GM23338 (cell line): Measurements from ENCODE around the gene CLSTN1.

Experiments
- CREB1 ChIP-seq: fragments of 250-450 bp; sonication (Bioruptor Pico); IDR thresholded peaks from 2 replicates; pipeline ENCODE4 v1.5.0; 2020; ENCODE audit warnings: low read depth, mild to moderate bottlenecking, moderate library complexity
- EZH2phosphoT487 ChIP-seq: fragments of 200-600 bp; sonication (generic); IDR thresholded peaks from one replicate; pipeline ENCODE4 v1.8.1; 2018; ENCODE audit warnings: antibody characterized with exemption; ENCODE audit not compliant: unreplicated experiment
- ZNF114 ChIP-seq: fragments of 250-450 bp; sonication (Bioruptor Pico); IDR thresholded peaks from 2 replicates; pipeline ENCODE4 v1.5.0; 2020; ENCODE audit warnings: mild to moderate bottlenecking, moderate library complexity
- TF ChIP-seq, protein P1 (sequence below), 2 experiments: fragments of 200-600 bp in 1 of 2; sonication (generic) in 1 of 2; conservative IDR thresholded peaks; 2 replicates each; pipeline versions ENCODE4 v1.5.1 to v1.6.1; 2016 to 2017; ENCODE audit warnings: antibody characterized with exemption in 2 of 2, low read depth in 2 of 2, mild to moderate bottlenecking in 2 of 2, moderate library complexity in 1 of 2

DNA sequence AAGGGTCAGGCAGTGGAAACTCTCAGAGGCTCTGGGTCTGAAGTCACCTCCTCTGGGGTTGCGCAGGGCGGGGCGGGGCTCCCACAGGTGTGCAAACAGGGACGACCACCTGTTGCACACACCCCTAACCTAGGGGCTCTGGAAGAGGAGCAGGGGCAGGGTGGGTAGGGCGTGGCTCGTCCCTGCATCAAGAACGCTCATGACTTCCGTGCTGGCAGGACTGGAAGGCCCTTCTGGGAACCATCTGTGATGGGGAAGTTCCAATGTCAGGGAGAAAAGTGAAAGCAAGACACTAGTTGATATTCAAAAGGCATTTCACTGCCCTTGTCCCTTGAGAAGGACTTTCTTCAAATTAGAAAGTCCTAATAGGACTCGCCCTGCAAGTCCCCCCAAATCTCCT, 22.1 kb upstream of the CLSTN1 start:
- no peak for TF ChIP-seq EZH2phosphoT487
- TF ChIP-seq, protein P1, sequence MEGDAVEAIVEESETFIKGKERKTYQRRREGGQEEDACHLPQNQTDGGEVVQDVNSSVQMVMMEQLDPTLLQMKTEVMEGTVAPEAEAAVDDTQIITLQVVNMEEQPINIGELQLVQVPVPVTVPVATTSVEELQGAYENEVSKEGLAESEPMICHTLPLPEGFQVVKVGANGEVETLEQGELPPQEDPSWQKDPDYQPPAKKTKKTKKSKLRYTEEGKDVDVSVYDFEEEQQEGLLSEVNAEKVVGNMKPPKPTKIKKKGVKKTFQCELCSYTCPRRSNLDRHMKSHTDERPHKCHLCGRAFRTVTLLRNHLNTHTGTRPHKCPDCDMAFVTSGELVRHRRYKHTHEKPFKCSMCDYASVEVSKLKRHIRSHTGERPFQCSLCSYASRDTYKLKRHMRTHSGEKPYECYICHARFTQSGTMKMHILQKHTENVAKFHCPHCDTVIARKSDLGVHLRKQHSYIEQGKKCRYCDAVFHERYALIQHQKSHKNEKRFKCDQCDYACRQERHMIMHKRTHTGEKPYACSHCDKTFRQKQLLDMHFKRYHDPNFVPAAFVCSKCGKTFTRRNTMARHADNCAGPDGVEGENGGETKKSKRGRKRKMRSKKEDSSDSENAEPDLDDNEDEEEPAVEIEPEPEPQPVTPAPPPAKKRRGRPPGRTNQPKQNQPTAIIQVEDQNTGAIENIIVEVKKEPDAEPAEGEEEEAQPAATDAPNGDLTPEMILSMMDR (conservative IDR thresholded peaks at IDR 0.05; ENCODE audit: low read depth in 2 of 2), result no peak
- TF ChIP-seq CREB1 (CRISPR knock-in tag), result no peak
- no peak for TF ChIP-seq ZNF114 (CRISPR knock-in tag)
